GM18873 (cell line): ENCODE measurements around the gene LRRC57.
"Not testable (repeated sequence)": the region's sequence is repeated elsewhere in the genome, so short reads cannot be mapped to it uniquely, and the experiment has no call there.

Experiments
- ATAC-seq: cut with Tn5 transposase; IDR thresholded peaks from one replicate; pipeline ENCODE4 v1.9.1; 2021; ENCODE audit warnings: mild to moderate bottlenecking, moderate library complexity, moderate number of reproducible peaks; ENCODE audit not compliant: unreplicated experiment, low FRiP score

The LRRC57 gene

DNA sequence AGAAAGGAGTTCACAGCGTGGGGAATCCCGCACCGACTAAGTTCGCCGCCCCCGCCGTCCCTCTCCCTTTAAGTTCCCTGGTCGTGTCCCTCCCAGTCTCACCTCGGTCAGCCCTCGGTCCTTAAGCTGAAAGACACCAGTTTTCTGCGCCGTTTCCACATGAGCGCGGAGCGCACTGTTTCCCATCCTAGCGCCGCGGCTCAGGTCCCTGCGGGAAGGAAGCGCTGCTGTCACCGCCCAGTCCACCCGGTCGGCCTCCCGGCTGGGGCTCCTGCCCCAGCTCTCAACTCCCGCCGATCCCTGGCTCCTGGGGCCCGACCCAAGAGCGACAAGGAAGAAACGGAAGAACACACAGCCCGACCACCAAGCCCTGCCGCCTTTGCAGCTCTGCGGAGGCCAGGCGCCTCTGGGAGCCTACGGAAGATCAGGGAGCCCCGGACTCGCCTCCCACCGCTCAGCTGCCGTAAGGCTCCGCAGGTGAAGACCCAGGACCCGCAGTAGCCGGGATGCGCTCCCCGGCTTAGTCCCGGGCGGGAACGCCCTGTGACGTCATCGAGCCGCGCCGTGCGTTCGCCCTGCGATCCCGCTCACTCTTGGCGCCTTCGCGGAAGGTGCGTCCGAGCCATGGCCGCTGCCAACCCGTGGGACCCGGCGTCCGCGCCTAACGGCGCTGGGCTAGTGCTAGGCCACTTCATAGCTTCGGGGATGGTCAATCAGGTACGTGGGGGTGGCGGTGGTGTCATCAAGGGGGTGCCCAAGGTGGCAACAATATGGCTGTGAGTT lies at the start of gene LRRC57, which contains the start of gene HAUS2:
TSS of gene LRRC57 (minus strand) at position 545 of the 783 bp plus-strand sequence. CDS start at position 186, 359 bp downstream.
TSS of gene HAUS2 (plus strand) at position 590 of the 783 bp plus-strand sequence. CDS start at position 625, 35 bp downstream.
- peak; percentile 65 for ATAC-seq

- no peak for ATAC-seq
These were observed 47.1 kb upstream of the LRRC57 start for GRCh38 chr15:42595626-42596240.

GRCh38 chr15:42594095-42594494 lies 45.5 kb upstream of the LRRC57 start:
- ATAC-seq, result no peak

GRCh38 chr15:42593143-42593542 lies 44.5 kb upstream of the LRRC57 start:
- no peak for ATAC-seq

- ATAC-seq, result no peak
These were observed 44.1 kb upstream of the LRRC57 start for GRCh38 chr15:42592716-42593115.

DNA sequence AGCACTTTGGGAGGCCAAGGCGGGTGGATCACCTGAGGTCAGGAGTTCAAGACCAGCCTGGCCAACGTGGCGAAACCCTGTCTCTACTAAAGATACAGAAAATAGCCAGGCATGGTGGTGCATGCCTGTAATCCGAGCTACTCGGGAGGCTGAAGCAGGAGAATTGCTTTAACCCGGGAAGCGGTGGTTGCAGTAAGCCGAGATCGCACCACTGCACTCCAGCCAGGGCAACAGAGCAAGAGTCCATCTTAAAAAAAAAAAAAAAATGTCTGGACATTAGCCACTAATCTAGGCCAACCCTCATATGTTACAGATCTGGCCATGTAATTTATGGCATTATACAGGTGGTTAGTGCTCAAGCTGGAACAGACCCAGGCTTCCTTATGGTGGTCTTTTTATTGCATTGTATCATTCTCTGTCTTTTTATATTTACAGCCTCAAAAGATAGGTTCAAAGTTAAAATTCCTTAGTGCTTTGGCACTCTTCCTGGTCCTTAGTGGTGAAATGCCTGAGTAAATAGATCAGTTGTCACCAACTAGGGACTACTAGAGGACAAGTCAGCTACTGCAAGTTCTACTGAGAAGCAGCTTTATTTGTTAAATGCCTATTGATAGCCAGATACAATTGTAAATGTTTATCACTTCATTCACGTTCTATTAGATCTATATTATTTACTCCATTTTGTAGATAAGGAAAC lies 42.8 kb upstream of the LRRC57 start:
- ATAC-seq, result no peak

GRCh38 chr15:42590619-42591237 lies 42.1 kb upstream of the LRRC57 start:
- no peak for ATAC-seq

- no peak for ATAC-seq
These were observed 35.6 kb upstream of the LRRC57 start for GRCh38 chr15:42584031-42584765.

DNA sequence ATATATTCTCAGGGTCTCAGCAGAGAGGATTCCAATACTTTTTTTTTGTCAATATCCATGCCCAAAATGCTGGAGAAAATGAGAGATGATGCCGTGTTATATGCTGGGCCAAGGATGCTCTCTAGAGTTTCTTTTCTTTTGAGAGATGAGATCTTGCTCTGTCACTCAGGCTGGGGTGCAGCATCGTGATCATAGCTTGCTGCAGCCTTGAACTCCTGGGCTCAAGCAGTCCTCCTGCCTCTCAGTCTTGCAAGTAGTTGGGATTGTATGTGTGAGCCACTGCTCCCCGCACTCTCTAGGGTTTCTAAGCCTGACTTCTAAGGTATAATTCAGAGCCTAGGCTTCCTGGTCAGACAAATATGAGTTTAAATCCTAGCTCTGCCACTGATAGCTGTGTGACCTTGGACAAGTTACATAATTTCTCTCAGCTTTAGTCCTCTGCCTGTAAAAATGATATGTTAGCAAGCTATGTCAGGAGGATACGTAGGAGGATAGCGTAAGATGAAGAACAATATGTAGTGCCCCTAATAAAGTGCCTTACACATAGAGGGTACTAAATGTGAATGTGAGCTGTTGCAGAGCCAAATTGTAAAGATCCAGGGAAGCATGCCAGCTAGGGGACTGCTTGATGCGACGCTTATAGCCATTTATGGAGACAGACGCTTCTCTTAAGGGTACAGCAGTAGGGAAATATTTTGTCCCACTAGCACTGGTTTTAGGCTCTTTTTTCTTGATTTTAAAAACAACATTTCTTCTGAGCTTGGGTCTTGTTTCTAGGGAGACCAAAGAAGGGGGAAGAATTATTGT lies 34.2 kb upstream of the LRRC57 start:
- no peak for ATAC-seq

DNA sequence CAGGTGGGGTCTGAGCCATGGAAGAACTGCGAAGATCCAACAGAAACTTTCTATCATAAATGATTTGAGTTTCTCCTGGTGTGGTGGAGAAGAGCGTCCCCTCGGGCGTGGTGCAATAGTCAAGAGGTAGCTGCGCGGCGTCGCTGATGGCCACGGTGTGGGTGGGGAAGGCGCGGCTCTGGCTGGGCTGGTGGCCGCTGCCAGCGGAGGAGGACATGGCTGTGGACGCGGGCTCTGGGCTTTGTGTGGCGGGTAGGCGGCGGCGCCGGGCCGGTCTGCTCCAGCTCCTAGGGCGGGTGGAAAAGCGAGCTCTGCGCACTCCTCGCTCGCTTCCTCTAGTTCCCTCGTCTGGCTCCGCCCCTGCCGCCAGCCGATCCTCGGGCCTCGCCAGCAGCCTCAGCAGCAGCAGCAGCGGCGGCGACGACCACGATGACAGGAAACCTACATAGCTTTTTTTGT lies 32.7 kb upstream of the LRRC57 start:
- no peak for ATAC-seq

DNA sequence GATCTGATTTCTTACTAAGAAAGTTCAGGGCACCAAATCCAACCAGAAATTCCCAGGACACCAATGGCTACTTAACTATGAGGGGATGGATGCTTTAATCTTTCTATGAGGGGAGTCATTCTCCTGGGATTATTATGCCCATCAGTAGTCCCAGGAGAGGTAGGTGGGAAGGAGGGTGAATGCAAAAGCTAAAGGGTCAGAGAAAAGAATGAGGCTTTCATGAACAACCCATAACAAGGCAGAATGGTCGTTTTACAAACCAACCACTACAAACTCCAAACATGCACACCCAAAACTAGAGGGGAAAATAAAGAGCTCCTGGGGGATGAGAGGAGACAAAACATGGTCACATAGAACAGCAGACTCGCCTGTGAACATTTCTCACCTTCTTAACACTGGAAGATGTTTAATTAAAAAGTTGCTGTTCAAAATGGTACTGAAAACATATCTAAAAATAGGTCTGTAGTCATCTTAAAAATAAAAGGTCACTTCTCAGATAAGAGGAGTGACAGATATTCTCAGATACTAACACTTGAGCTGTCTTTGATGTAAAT lies 30.5 kb upstream of the LRRC57 start:
- no peak for ATAC-seq

DNA sequence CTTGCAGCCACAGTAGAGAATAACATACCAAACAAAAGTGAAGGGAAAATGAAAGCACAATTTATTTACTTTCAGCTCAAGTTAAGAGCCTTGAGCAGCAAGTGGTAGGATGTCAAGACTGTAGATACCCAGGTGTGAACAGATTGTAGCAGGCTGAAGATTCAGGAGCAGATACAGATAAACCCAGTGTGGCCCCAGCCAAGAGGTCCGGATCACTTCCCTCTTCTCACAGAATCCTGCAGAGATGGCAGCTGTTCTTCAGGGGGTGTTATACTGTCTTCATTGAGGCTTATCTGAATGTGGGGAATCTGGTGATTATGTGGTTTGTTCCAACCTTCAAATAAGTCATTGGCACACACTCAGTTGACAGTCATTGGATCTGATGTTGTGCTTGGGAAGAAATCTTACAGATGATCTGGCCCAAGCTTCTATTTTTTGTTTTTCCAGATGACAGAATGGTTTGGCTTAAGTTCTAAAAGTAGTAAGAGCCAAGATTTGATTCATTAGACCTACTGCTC lies 29.0 kb upstream of the LRRC57 start:
- ATAC-seq, result no peak

- ATAC-seq, result no peak
These were observed 28.2 kb upstream of the LRRC57 start for GRCh38 chr15:42576776-42577175.

DNA sequence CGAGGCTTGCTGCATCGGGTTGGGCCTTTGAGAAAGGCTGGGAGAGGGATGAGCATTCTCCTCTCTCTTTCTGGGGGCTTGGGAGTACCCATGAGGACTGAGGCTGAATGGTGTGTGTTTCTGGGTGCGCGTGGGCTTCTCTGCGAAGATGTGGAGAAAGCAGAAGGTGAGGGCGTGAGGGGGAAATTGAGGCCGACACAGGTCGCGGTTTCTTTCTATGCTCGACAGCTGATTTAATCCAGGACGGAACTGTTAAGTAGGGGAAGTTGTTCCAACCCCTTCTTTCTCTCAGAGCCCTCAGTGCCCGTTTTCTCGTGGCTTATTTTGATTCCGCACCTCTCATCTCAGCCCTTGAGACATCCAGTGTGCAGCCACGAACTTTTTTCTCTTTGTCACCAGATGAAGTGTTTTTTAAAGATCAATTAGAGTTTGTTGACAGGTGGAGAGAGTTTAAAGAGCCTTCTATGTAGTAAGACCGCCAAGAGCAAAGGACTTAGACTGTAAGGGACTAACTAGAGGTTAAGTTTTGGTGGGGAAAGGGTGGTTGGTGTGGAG lies 27.5 kb upstream of the LRRC57 start:
- ATAC-seq, result no peak

DNA sequence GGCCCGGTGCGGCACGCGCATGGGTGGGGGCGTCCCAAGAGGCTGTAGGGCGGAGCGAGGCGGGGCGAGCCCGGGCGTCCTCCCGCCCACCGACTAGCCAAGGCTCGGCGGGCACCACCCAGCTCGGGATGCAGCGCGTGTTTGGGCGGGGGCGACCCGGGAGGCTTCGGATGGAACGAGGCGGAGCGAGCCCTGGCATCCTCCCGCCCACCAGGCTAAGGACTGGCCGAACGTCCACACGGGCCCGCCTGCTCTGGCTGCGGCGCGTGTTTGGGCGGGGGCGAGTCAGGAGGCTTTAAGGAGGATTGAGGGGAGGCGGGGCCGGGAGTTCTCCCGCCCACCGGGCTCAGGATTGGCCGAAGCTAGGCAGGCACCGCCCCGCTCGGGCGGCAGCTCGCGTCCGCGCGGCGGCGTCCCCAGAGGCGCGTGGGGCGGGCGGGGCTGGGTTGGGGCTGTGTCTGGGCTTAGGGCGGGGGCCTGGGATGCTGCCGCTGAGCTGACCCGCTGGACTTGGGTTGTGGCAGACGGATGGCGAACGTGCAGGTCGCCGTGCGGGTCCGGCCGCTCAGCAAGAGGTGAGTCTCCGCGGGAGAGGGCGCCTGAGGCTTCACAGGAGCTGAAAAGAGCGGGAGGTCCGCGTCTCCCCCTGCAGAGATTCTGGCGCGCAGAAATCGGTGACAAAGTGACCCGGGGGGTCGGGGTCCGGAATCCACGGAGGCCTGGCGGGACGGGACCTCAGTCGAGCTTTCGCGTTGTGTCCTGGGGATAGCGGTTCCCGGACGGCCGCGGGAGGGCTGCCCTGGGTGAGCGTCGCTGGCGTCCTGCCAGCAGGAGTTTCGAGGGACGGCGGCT lies 26.8 kb upstream of the LRRC57 start, which contains the start of gene STARD9:
TSS of gene STARD9 (plus strand) at position 419 of the 852 bp plus-strand sequence. CDS start at position 529, 110 bp downstream.
- peak; percentile 82 for ATAC-seq

GRCh38 chr15:42558739-42559138 lies 10.1 kb upstream of the LRRC57 start:
- ATAC-seq, result no peak

DNA sequence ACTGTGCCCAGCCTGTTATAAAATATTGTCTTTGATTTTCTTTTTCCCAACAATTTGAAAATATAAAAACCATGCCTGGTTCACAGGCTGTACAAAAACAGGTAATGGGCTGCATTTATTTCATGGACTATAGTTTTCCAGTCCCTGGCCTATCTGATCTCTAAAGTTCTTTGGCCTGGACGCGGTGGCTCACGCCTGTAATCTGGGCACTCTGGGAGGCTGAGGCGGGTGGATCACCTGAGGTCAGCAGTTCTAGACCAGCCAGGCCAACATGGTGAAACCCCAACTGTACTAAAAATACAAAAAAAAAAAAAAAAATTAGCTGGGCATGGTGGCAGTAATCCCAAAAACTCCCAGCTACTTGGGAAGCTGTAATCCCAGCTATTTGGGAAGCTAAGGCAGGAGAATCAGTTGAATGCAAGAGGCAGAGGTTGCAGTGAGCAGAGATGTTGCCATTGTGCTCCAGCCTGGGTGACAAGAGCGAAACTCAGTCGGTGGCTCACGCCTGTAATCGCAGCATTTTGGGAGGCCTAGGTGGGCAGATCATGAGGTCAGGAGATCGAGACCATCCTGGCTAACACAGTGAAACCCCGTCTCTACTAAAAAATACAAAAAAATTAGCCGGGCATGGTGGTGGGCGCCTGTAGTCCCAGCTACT lies 8.1 kb upstream of the LRRC57 start:
- ATAC-seq, result not testable (repeated sequence)
